Activated naive CD8-positive, alpha-beta T cell treated with anti-CD3 and anti-CD28 coated beads for 36 hours (primary cell): ENCODE results near the gene PTH2R. TPM values are rescaled to one million over a fixed set of nuclear protein-coding genes. Genes with fewer than 3 reads are reported as not detected.
"Not testable (repeated sequence)": the region's sequence is repeated elsewhere in the genome, so short reads cannot be mapped to it uniquely, and the experiment has no call there.

Experiments used
- DNase-seq: peaks from one replicate; pipeline ENCODE4 v3.0.0; 2021
- H3K27ac Mint-ChIP-seq: one replicate; pipeline ENCODE4 v1.8.0; 2022; ENCODE audit warnings: mild to moderate bottlenecking, moderate library complexity, mixed read lengths
- H3K27me3 Mint-ChIP-seq: one replicate; pipeline ENCODE4 v1.8.0; 2022; ENCODE audit warnings: mild to moderate bottlenecking, mixed read lengths
- H3K36me3 Mint-ChIP-seq: one replicate; pipeline ENCODE4 v1.8.0; 2021; ENCODE audit warnings: mild to moderate bottlenecking, mixed read lengths
- H3K4me1 Mint-ChIP-seq: one replicate; pipeline ENCODE4 v1.8.0; 2021; ENCODE audit warnings: mixed read lengths
- H3K4me3 Mint-ChIP-seq: one replicate; pipeline ENCODE4 v1.8.0; 2022; ENCODE audit warnings: mild to moderate bottlenecking, moderate library complexity, mixed read lengths
- H3K9me3 Mint-ChIP-seq: one replicate; pipeline ENCODE4 v1.8.0; 2022; ENCODE audit warnings: mixed read lengths
- total RNA-seq, 2 experiments: library from RNA; stranded (reverse); gene quantifications; one replicate each; pipeline ENCODE4 v1.2.3, GENCODE V29; 2021

The PTH2R gene
- total RNA-seq, 2 experiments from 2014 or later = 0.08 TPM; not detected in 1

- no peaks in the 10 kb centered on the region for H3K36me3 Mint-ChIP-seq
- H3K4me3 Mint-ChIP-seq = no peak overlapping the region
- no peak overlapping the region for H3K27ac Mint-ChIP-seq
- no peak for DNase-seq
- peaks cover 2% of the 10 kb centered on the region for H3K9me3 Mint-ChIP-seq
- H3K27me3 Mint-ChIP-seq = no peaks in the 10 kb centered on the region
- H3K4me1 Mint-ChIP-seq = no peaks in the 10 kb centered on the region
Observed at GRCh38 chr2:208490492-208490891, 83.9 kb downstream of the PTH2R start.

DNA sequence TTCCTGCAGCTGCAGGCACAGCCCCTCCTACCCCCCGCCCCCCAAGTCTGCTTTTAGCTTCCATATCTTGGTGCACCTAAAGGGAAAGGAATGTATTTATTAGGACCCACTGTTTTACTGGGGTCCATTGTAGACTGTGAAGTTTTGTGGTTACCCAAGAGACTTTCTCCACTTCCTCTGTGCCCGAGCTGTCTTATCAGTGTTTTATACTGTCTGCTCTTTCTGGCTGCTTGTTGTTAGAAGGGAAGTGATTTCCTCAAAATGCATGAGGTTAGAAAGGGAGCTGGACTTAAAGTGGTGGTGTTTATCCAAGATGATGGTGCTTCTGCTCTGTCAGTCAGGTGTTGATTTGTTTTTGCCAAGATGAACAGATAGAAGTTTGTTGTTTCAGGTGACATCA lies 85.0 kb downstream of the PTH2R start:
- H3K27me3 Mint-ChIP-seq = no peaks in the 10 kb centered on the region

DNA sequence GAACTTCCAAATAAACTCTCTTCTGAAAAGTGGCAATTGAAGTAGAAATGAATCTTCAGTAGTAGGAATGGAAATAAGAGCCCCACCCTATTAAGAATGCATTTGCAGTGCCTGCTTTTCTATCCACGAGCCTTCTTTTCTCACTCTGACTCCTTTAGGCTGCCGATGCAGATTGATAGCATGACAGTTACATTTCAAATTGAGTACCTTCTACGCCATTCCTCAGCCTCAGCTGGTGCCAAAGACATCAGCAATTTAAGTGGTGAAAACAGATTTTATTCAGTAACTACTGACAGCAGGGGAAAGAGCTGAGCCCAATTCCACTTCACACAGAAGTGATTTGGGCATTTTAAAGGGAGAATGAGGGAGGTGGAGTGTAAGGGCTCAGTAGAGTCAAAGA lies 85.5 kb downstream of the PTH2R start:
- no peak overlapping the region for H3K27ac Mint-ChIP-seq

More for the DNA sequence above, 85.0 kb downstream of the PTH2R start:
- Mint-ChIP-seq H3K27ac (no peak overlapping the region), H3K4me1 (no peaks in the 10 kb centered on the region), H3K36me3 (no peaks in the 10 kb centered on the region), H3K4me3 (no peak overlapping the region), H3K9me3 (peaks cover 2% of the 10 kb centered on the region)
- no peak for DNase-seq

GRCh38 chr2:208493186-208493585 lies 86.6 kb downstream of the PTH2R start:
- no peak for DNase-seq
- no peak overlapping the region for H3K27ac Mint-ChIP-seq
- no peak overlapping the region for H3K4me3 Mint-ChIP-seq
- no peaks in the 10 kb centered on the region for H3K27me3 Mint-ChIP-seq
- H3K9me3 Mint-ChIP-seq = no peaks in the 10 kb centered on the region
- no peaks in the 10 kb centered on the region for H3K36me3 Mint-ChIP-seq
- H3K4me1 Mint-ChIP-seq = no peaks in the 10 kb centered on the region

More for the DNA sequence above, 85.5 kb downstream of the PTH2R start:
- no peaks in the 10 kb centered on the region for H3K27me3 Mint-ChIP-seq
- H3K4me3 Mint-ChIP-seq = no peak overlapping the region
- no peak for DNase-seq
- no peaks in the 10 kb centered on the region for H3K36me3 Mint-ChIP-seq
- H3K4me1 Mint-ChIP-seq = no peaks in the 10 kb centered on the region
- peaks cover 2% of the 10 kb centered on the region for H3K9me3 Mint-ChIP-seq

GRCh38 chr2:208496129-208496528 lies 89.5 kb downstream of the PTH2R start:
- Mint-ChIP-seq H3K4me1 (no peaks in the 10 kb centered on the region), H3K36me3 (no peaks in the 10 kb centered on the region), H3K27ac (no peak overlapping the region), H3K27me3 (no peaks in the 10 kb centered on the region), H3K9me3 (no peaks in the 10 kb centered on the region), H3K4me3 (no peak overlapping the region)
- no peak for DNase-seq

GRCh38 chr2:208501206-208501605 lies 94.6 kb downstream of the PTH2R start:
- H3K27me3 Mint-ChIP-seq = no peaks in the 10 kb centered on the region
- no peak for DNase-seq
- H3K27ac Mint-ChIP-seq = no peak overlapping the region
- H3K36me3 Mint-ChIP-seq = no peaks in the 10 kb centered on the region
- H3K4me3 Mint-ChIP-seq = no peak overlapping the region
- no peaks in the 10 kb centered on the region for H3K4me1 Mint-ChIP-seq
- H3K9me3 Mint-ChIP-seq = no peaks in the 10 kb centered on the region

DNA sequence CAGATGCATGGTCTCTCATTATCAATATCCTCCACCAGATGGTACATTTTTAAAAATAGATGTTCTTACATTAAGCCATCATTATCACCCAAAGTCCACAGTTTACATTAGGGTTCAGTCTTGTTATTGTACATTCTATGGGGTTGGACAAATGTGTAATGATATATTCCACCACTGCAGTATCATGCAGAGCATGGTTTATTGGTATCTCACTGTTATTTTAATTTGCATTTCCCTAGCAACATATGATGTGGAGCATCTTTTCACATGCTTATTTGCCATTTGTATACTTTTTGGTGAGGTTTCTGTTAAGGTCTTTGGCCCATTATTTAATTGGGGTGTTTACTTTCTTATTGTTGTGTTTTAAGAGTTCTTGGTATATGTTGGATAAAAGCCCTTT lies 95.7 kb downstream of the PTH2R start:
- Mint-ChIP-seq H3K4me1 (no peaks in the 10 kb centered on the region), H3K27ac (no peak overlapping the region), H3K27me3 (no peaks in the 10 kb centered on the region), H3K9me3 (peaks cover 5% of the 10 kb centered on the region), H3K36me3 (no peaks in the 10 kb centered on the region), H3K4me3 (no peak overlapping the region)
- DNase-seq = no peak

DNA sequence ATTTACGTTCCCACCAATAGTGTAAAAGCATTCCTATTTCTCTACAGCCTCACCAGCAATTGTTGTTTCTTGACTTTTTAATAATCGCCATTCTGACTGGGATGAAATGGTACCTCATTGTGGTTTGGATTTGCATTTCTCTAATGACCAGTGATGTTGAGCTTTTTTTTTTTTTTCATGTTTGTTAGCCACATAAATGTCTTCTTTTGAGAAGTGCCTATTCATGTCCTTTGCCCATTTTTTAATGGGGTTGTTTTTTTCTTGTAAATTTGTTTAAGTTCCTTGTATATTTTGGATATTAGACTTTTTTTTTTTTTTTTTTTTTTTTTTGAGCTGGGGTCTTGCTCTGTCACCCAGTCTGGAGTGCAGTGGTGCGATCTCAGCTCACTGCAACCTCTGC lies 98.8 kb downstream of the PTH2R start:
- not testable (repeated sequence) for H3K27me3 Mint-ChIP-seq, H3K4me3 Mint-ChIP-seq, DNase-seq, H3K9me3 Mint-ChIP-seq, H3K27ac Mint-ChIP-seq, H3K36me3 Mint-ChIP-seq, H3K4me1 Mint-ChIP-seq

- Mint-ChIP-seq H3K27me3 (no peaks in the 10 kb centered on the region), H3K4me3 (no peak overlapping the region), H3K27ac (no peak overlapping the region), H3K4me1 (no peaks in the 10 kb centered on the region), H3K36me3 (no peaks in the 10 kb centered on the region), H3K9me3 (peaks cover 13% of the 10 kb centered on the region)
- DNase-seq = no peak
Observed at GRCh38 chr2:208509586-208509985, 103.0 kb downstream of the PTH2R start.

- Mint-ChIP-seq H3K4me3 (no peak overlapping the region), H3K4me1 (no peaks in the 10 kb centered on the region), H3K36me3 (no peaks in the 10 kb centered on the region), H3K9me3 (peaks cover 18% of the 10 kb centered on the region), H3K27me3 (no peaks in the 10 kb centered on the region), H3K27ac (no peak overlapping the region)
- no peak for DNase-seq
Observed at GRCh38 chr2:208511016-208511415, 104.4 kb downstream of the PTH2R start.

GRCh38 chr2:208511573-208511972 lies 105.0 kb downstream of the PTH2R start:
- H3K36me3 Mint-ChIP-seq = no peaks in the 10 kb centered on the region
- H3K9me3 Mint-ChIP-seq = peaks cover 15% of the 10 kb centered on the region
- no peak overlapping the region for H3K4me3 Mint-ChIP-seq

GRCh38 chr2:208515099-208515498 lies 108.5 kb downstream of the PTH2R start:
- Mint-ChIP-seq H3K36me3 (no peaks in the 10 kb centered on the region), H3K27ac (no peak overlapping the region), H3K9me3 (peaks cover 8% of the 10 kb centered on the region), H3K27me3 (no peaks in the 10 kb centered on the region), H3K4me3 (no peak overlapping the region), H3K4me1 (no peaks in the 10 kb centered on the region)
- DNase-seq = no peak

More at GRCh38 chr2:208511573-208511972, 105.0 kb downstream of the PTH2R start:
- no peaks in the 10 kb centered on the region for H3K4me1 Mint-ChIP-seq
- DNase-seq = no peak
- H3K27me3 Mint-ChIP-seq = no peaks in the 10 kb centered on the region
- H3K27ac Mint-ChIP-seq = no peak overlapping the region

GRCh38 chr2:208523069-208523468 lies 116.5 kb downstream of the PTH2R start:
- H3K36me3 Mint-ChIP-seq, H3K27ac Mint-ChIP-seq, DNase-seq, H3K4me1 Mint-ChIP-seq, H3K4me3 Mint-ChIP-seq, H3K27me3 Mint-ChIP-seq: not testable (repeated sequence)
- peaks cover 20% of the 10 kb centered on the region for H3K9me3 Mint-ChIP-seq

DNA sequence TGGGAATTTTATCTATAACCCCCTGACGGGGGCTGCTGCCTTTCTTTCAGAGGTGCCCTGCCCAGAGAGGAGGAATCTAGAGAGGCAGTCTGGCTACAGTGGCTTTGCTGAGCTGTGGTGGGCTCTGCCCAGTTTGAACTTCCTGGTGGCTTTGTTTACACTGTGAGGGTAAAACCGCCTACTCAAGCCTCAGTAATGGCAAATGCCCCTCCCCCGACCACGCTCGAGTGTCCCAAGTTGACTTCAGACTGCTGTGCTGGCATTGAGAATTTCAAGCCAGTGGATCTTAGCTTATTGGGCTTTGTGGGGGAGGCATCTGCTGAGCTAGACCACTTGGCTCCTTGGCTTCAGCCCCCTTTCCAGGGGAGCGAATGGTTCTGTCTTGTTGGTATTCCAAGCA lies 118.6 kb downstream of the PTH2R start:
- H3K27ac Mint-ChIP-seq, H3K36me3 Mint-ChIP-seq, H3K4me3 Mint-ChIP-seq, H3K27me3 Mint-ChIP-seq, DNase-seq, H3K4me1 Mint-ChIP-seq: not testable (repeated sequence)
- H3K9me3 Mint-ChIP-seq = peaks cover 20% of the 10 kb centered on the region

DNA sequence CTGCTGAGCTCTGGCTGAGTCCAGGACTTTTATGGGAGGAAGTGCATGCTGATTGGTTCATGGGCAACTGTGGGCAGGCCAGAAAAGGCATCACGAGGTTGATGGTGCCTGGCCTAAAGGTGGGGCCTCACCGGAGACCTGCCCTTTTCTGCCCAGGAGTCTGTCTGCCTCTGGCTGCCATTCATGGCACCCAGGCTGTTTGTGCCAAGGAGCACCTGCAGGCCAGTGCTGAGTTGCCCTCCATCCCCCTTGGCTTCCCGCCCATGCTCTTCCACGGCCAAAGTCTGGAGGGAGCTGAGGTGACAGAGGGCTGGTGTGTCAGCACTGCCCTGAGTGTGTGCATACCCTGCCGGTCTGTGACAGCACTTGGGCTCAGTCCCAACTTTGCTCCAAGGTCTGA lies 123.2 kb downstream of the PTH2R start:
- H3K4me1 Mint-ChIP-seq = no peaks in the 10 kb centered on the region
- no peak overlapping the region for H3K4me3 Mint-ChIP-seq
- no peaks in the 10 kb centered on the region for H3K27me3 Mint-ChIP-seq
- no peak for DNase-seq
- no peaks in the 10 kb centered on the region for H3K9me3 Mint-ChIP-seq
- H3K36me3 Mint-ChIP-seq = no peaks in the 10 kb centered on the region
- H3K27ac Mint-ChIP-seq = no peak overlapping the region

GRCh38 chr2:208531361-208531760 lies 124.8 kb downstream of the PTH2R start:
- no peak for DNase-seq
- Mint-ChIP-seq H3K4me3 (no peak overlapping the region), H3K36me3 (no peaks in the 10 kb centered on the region), H3K27me3 (no peaks in the 10 kb centered on the region), H3K9me3 (peaks cover 2% of the 10 kb centered on the region), H3K4me1 (no peaks in the 10 kb centered on the region), H3K27ac (no peak overlapping the region)

- not testable (repeated sequence) for H3K4me3 Mint-ChIP-seq, DNase-seq, H3K36me3 Mint-ChIP-seq, H3K9me3 Mint-ChIP-seq, H3K27me3 Mint-ChIP-seq, H3K27ac Mint-ChIP-seq, H3K4me1 Mint-ChIP-seq
Observed at GRCh38 chr2:208535578-208535977, 129.0 kb downstream of the PTH2R start.
